Neural progenitor cell (in vitro differentiated cells): ENCODE results near the gene RORC. TPM values are rescaled to one million over a fixed set of nuclear protein-coding genes. Genes with fewer than 3 reads are reported as not detected.
"Not testable (repeated sequence)": the region's sequence is repeated elsewhere in the genome, so short reads cannot be mapped to it uniquely, and the experiment has no call there.

Experiments used
- DNase-seq: peaks from one replicate; pipeline ENCODE4 v3.0.0-alpha.2; 2016; ENCODE audit warnings: low spot score
- H2AFZ ChIP-seq: fragments of 200-600 bp; sonication (generic); replicated peaks from 2 replicates; pipeline ENCODE4 v1.6.1; 2016; ENCODE audit warnings: antibody characterized with exemption
- H3F3A ChIP-seq: fragments of 200-600 bp; sonication (generic); 2 replicates; pipeline ENCODE4 v1.6.1; 2016; ENCODE audit warnings: antibody characterized with exemption, low read depth
- H3K27ac ChIP-seq: fragments of 200-600 bp; sonication (generic); 2 replicates; pipeline ENCODE4 v1.5.1; 2016; ENCODE audit warnings: mild to moderate bottlenecking
- H3K27me3 ChIP-seq: fragments of 200-600 bp; sonication (generic); 2 replicates; pipeline ENCODE4 v1.6.1; 2016; ENCODE audit warnings: mild to moderate bottlenecking, moderate library complexity
- H3K36me3 ChIP-seq: fragments of 200-600 bp; sonication (generic); 2 replicates; pipeline ENCODE4 v1.5.1; 2016
- H3K4me1 ChIP-seq: fragments of 200-600 bp; sonication (generic); 2 replicates; pipeline ENCODE4 v1.6.1; 2016; ENCODE audit warnings: mixed run types
- H3K4me2 ChIP-seq: fragments of 200-600 bp; sonication (generic); 2 replicates; pipeline ENCODE4 v1.6.1; 2016
- H3K4me3 ChIP-seq: fragments of 200-600 bp; sonication (generic); 2 replicates; pipeline ENCODE4 v1.5.1; 2016
- H3K79me2 ChIP-seq: fragments of 200-600 bp; sonication (generic); 2 replicates; pipeline ENCODE4 v1.6.1; 2016; ENCODE audit warnings: low read depth
- H3K9ac ChIP-seq: fragments of 200-600 bp; sonication (generic); 2 replicates; pipeline ENCODE4 v1.6.1; 2016
- H3K9me3 ChIP-seq: fragments of 200-600 bp; sonication (generic); 2 replicates; pipeline ENCODE4 v1.5.1; 2016; ENCODE audit warnings: low read depth
- H4K20me1 ChIP-seq: fragments of 200-600 bp; sonication (generic); 2 replicates; pipeline ENCODE4 v1.6.1; 2016; ENCODE audit warnings: low read depth
- H3K27ac Mint-ChIP-seq: 3 replicates; pipeline ENCODE4 v1.8.0; 2021; ENCODE audit warnings: mixed read lengths
- H3K27me3 Mint-ChIP-seq: 2 replicates; pipeline ENCODE4 v1.8.0; 2022; ENCODE audit warnings: low read depth, mild to moderate bottlenecking, inconsistent platforms, moderate library complexity, mixed read lengths; ENCODE audit not compliant: insufficient read depth
- H3K36me3 Mint-ChIP-seq: 3 replicates; pipeline ENCODE4 v1.8.0; 2021; ENCODE audit warnings: mixed read lengths
- H3K4me1 Mint-ChIP-seq: 3 replicates; pipeline ENCODE4 v1.8.0; 2021; ENCODE audit warnings: mixed read lengths
- H3K4me3 Mint-ChIP-seq: 3 replicates; pipeline ENCODE4 v1.8.0; 2021; ENCODE audit warnings: mild to moderate bottlenecking, moderate library complexity, mixed read lengths
- H3K9me3 Mint-ChIP-seq: 3 replicates; pipeline ENCODE4 v1.8.0; 2020; ENCODE audit warnings: mixed read lengths
- EZH2 ChIP-seq: fragments of 200-600 bp; sonication (generic); IDR thresholded peaks from 2 replicates; pipeline ENCODE4 v1.6.1; 2017; ENCODE audit warnings: antibody characterized with exemption, mild to moderate bottlenecking, moderate library complexity
- EZH2phosphoT487 ChIP-seq: fragments of 200-600 bp; sonication (generic); IDR thresholded peaks from 2 replicates; pipeline ENCODE4 v1.6.1; 2017; ENCODE audit warnings: antibody characterized with exemption
- total RNA-seq: library from RNA; depleted of rRNA; stranded (reverse); fragments of >200 nt; gene quantifications from 2 replicates; pipeline ENCODE4 v1.2.3, GENCODE V29; 2015; ENCODE audit warnings: low replicate concordance
- TF ChIP-seq, protein P1 (sequence below): fragments of 200-600 bp; sonication (generic); IDR thresholded peaks from 2 replicates; pipeline ENCODE4 v1.5.1; 2017; ENCODE audit warnings: antibody characterized with exemption, mild to moderate bottlenecking

Gene RORC
- total RNA-seq, 1 donor from 2014 or later = not detected

DNA sequence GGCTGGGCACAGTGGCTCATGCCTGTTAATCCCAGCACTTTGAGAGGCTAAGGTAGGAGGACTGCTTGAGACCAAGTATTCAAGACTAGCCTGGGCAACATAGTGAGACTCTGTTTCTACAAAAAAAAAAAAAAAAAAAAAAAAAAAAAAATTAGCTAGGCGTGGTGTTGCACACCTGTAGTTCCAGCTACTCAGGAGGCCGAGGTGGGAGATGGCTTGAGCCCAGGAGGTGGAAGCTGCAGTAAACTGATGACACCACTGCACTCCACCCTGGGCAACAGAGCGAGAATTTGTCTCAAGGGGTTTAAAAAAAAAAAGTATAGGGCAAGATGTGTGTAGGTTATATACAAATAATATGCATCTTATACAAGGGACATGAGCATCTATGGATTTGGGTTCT lies 43.9 kb downstream of the RORC start:
- no peak overlapping the region for H3K27ac Mint-ChIP-seq
- DNase-seq = no peak
- Histone ChIP-seq H3K4me2 (no peak overlapping the region), H3K9ac (no peak overlapping the region), H3K27ac (no peak overlapping the region), H2AFZ (no peak overlapping the region), H3K4me3 (no peak overlapping the region), H3K4me1 (peaks cover 13% of the 10 kb centered on the region), H3K27me3 (peaks cover 9% of the 10 kb centered on the region), H3K9me3 (no peaks in the 10 kb centered on the region), H3K36me3 (no peaks in the 10 kb centered on the region), H4K20me1 (no peaks in the 10 kb centered on the region), H3F3A (peaks cover 13% of the 10 kb centered on the region), H3K79me2 (no peaks in the 10 kb centered on the region)
- H3K4me3 Mint-ChIP-seq = no peak overlapping the region
- H3K4me1 Mint-ChIP-seq = peaks cover 17% of the 10 kb centered on the region
- peaks cover 6% of the 10 kb centered on the region for H3K27me3 Mint-ChIP-seq
- no peaks in the 10 kb centered on the region for H3K9me3 Mint-ChIP-seq
- no peaks in the 10 kb centered on the region for H3K36me3 Mint-ChIP-seq
- TF ChIP-seq, protein P1, sequence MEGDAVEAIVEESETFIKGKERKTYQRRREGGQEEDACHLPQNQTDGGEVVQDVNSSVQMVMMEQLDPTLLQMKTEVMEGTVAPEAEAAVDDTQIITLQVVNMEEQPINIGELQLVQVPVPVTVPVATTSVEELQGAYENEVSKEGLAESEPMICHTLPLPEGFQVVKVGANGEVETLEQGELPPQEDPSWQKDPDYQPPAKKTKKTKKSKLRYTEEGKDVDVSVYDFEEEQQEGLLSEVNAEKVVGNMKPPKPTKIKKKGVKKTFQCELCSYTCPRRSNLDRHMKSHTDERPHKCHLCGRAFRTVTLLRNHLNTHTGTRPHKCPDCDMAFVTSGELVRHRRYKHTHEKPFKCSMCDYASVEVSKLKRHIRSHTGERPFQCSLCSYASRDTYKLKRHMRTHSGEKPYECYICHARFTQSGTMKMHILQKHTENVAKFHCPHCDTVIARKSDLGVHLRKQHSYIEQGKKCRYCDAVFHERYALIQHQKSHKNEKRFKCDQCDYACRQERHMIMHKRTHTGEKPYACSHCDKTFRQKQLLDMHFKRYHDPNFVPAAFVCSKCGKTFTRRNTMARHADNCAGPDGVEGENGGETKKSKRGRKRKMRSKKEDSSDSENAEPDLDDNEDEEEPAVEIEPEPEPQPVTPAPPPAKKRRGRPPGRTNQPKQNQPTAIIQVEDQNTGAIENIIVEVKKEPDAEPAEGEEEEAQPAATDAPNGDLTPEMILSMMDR = no peak
- TF ChIP-seq EZH2 (no peak), EZH2phosphoT487 (no peak)

DNA sequence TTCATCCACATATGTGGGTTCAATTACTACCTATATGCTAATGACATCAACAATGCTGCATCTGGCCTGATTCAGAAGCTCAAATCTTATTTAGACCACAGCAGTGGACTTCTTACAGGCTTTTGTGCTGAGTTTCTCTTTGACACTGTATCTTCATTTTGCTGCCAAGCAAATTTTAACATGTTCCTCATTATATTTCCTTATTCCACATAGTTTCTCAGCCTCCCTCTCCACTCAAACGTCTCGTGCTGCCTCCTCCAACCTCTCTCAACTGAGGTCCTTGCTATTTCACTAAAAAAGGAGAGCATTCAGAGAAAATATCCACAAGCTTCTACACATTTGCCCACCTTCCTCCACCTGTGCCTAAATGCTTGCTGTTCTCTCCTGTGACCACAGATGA lies 47.8 kb downstream of the RORC start:
- no peaks in the 10 kb centered on the region for H3K36me3 ChIP-seq
- H3F3A ChIP-seq = no peaks in the 10 kb centered on the region
- H3K27me3 ChIP-seq = no peaks in the 10 kb centered on the region
- peaks cover 1% of the 10 kb centered on the region for H3K4me1 Mint-ChIP-seq
- H3K9me3 Mint-ChIP-seq = no peaks in the 10 kb centered on the region
- no peak overlapping the region for H3K27ac ChIP-seq
- H3K27ac Mint-ChIP-seq = no peak overlapping the region
- no peak overlapping the region for H3K4me3 ChIP-seq
- H3K36me3 Mint-ChIP-seq = peaks cover 14% of the 10 kb centered on the region
- no peaks in the 10 kb centered on the region for H4K20me1 ChIP-seq
- DNase-seq = no peak
- H3K9me3 ChIP-seq = no peaks in the 10 kb centered on the region
- TF ChIP-seq, protein P1 = no peak
- TF ChIP-seq EZH2 (no peak), EZH2phosphoT487 (no peak)
- no peak overlapping the region for H2AFZ ChIP-seq
- no peak overlapping the region for H3K4me3 Mint-ChIP-seq
- no peaks in the 10 kb centered on the region for H3K79me2 ChIP-seq
- no peak overlapping the region for H3K9ac ChIP-seq
- no peak overlapping the region for H3K4me2 ChIP-seq
- no peaks in the 10 kb centered on the region for H3K4me1 ChIP-seq
- no peaks in the 10 kb centered on the region for H3K27me3 Mint-ChIP-seq

- H3F3A ChIP-seq = no peaks in the 10 kb centered on the region
- peaks cover 20% of the 10 kb centered on the region for H3K36me3 Mint-ChIP-seq
- H3K9ac ChIP-seq = no peak overlapping the region
- H3K4me1 ChIP-seq = no peaks in the 10 kb centered on the region
- H3K27me3 ChIP-seq = no peaks in the 10 kb centered on the region
- no peaks in the 10 kb centered on the region for H3K9me3 Mint-ChIP-seq
- no peak for DNase-seq
- H3K4me2 ChIP-seq = no peak overlapping the region
- no peaks in the 10 kb centered on the region for H3K79me2 ChIP-seq
- no peaks in the 10 kb centered on the region for H4K20me1 ChIP-seq
- no peaks in the 10 kb centered on the region for H3K4me1 Mint-ChIP-seq
- no peaks in the 10 kb centered on the region for H3K36me3 ChIP-seq
- TF ChIP-seq EZH2phosphoT487 (no peak), EZH2 (no peak)
- TF ChIP-seq, protein P1 = no peak
- no peak overlapping the region for H2AFZ ChIP-seq
- no peak overlapping the region for H3K4me3 ChIP-seq
- no peak overlapping the region for H3K27ac ChIP-seq
- H3K4me3 Mint-ChIP-seq = no peak overlapping the region
- no peaks in the 10 kb centered on the region for H3K9me3 ChIP-seq
- H3K27me3 Mint-ChIP-seq = no peaks in the 10 kb centered on the region
- no peak overlapping the region for H3K27ac Mint-ChIP-seq
Measured at GRCh38 chr1:151782741-151783140, 48.9 kb downstream of the RORC start.

DNA sequence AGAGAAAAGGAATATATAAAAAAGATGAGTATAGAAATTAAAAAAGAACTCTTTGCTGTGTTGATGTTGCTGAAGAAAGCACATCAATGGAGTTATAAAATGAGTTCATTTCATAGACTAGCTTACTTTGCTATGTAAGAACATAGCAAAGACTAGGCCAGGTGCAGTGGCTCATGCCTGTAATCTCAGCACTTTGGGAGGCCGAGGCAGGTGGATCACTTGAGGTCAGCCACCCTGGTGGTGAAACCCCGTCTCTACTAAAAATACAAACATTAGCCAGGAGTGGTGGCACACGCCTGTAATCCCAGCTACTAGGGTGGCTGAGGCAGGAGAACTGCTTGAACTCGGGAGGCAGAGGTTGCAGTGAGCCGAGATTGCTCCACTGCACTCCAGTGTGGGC lies 49.6 kb downstream of the RORC start:
- H3K27ac ChIP-seq, H3K4me2 ChIP-seq, H4K20me1 ChIP-seq, H3K9me3 Mint-ChIP-seq, H3K4me3 Mint-ChIP-seq, H3F3A ChIP-seq, DNase-seq, H3K27me3 ChIP-seq, H3K4me3 ChIP-seq, H3K27ac Mint-ChIP-seq, H3K4me1 Mint-ChIP-seq, H2AFZ ChIP-seq, H3K79me2 ChIP-seq, H3K36me3 ChIP-seq, H3K9ac ChIP-seq, H3K9me3 ChIP-seq, H3K4me1 ChIP-seq, H3K27me3 Mint-ChIP-seq: not testable (repeated sequence)
- peaks cover 20% of the 10 kb centered on the region for H3K36me3 Mint-ChIP-seq

- H3F3A ChIP-seq, H3K4me1 Mint-ChIP-seq, H4K20me1 ChIP-seq, H3K27me3 Mint-ChIP-seq, H3K9me3 ChIP-seq, H3K27ac ChIP-seq, H3K36me3 ChIP-seq, H3K4me1 ChIP-seq, DNase-seq, H3K9me3 Mint-ChIP-seq, H3K27ac Mint-ChIP-seq, H3K4me2 ChIP-seq, H2AFZ ChIP-seq, H3K79me2 ChIP-seq, H3K9ac ChIP-seq, H3K27me3 ChIP-seq, H3K4me3 Mint-ChIP-seq, H3K4me3 ChIP-seq: not testable (repeated sequence)
- H3K36me3 Mint-ChIP-seq = peaks cover 30% of the 10 kb centered on the region
Measured at GRCh38 chr1:151780736-151781135, 50.9 kb downstream of the RORC start.
